GM12878 (cell line): ENCODE results near the gene CALD1. TPM values are rescaled to one million over a fixed set of nuclear protein-coding genes. Genes with fewer than 3 reads are reported as not detected.

Experiments used
- ASH2L ChIP-seq: fragments of 300-600, 200-600 bp; sonication (generic); IDR thresholded peaks from 2 replicates; pipeline ENCODE4 v1.6.1; 2017; ENCODE audit warnings: low read depth, mild to moderate bottlenecking, borderline replicate concordance
- CHD4 ChIP-seq: fragments of 200-600 bp; sonication (generic); IDR thresholded peaks from 2 replicates; pipeline ENCODE4 v1.6.1; 2016; ENCODE audit warnings: mild to moderate bottlenecking
- CREM ChIP-seq: IDR thresholded peaks from 2 replicates; pipeline ENCODE4 v1.6.1; 2014; ENCODE audit warnings: antibody characterized with exemption, low read depth
- EGR1 ChIP-seq, 2 experiments: IDR thresholded peaks; 1 replicate in 1 of 2; 2 replicates in 1 of 2; pipeline ENCODE4 v1.6.1; 2011 to 2012; ENCODE audit warnings: low read depth in 2 of 2, low read length in 2 of 2, borderline replicate concordance in 1 of 2, mild to moderate bottlenecking in 1 of 2, moderate library complexity in 1 of 2
- HDAC2 ChIP-seq: fragments of 200-600 bp; sonication (generic); IDR thresholded peaks from 2 replicates; pipeline ENCODE4 v1.6.1; 2017
- NFIC ChIP-seq: IDR thresholded peaks from 2 replicates; pipeline ENCODE4 v1.6.1; 2012; ENCODE audit warnings: low read depth, mild to moderate bottlenecking, inconsistent platforms, low read length, moderate library complexity
- NFXL1 ChIP-seq: fragments of 450-650 bp; IDR thresholded peaks from 2 replicates; pipeline ENCODE4 v1.6.1; 2017; ENCODE audit warnings: antibody characterized with exemption, mild to moderate bottlenecking, borderline replicate concordance
- NRF1 ChIP-seq: conservative IDR thresholded peaks from 2 replicates; pipeline ENCODE4 v1.6.1; 2011; ENCODE audit warnings: mild to moderate bottlenecking, low read depth, low read length, improper control_type of control experiment
- SMARCA5 ChIP-seq: fragments of 450-650 bp; IDR thresholded peaks from 2 replicates; pipeline ENCODE4 v1.6.1; 2017; ENCODE audit warnings: mild to moderate bottlenecking
- SP1 ChIP-seq: IDR thresholded peaks from one replicate; pipeline ENCODE4 v1.6.1; 2011; ENCODE audit warnings: low read depth, low read length
- SPI1 ChIP-seq: IDR thresholded peaks from 2 replicates; pipeline ENCODE4 v1.6.1; 2011; ENCODE audit warnings: low read depth, mild to moderate bottlenecking, low read length, moderate library complexity, borderline replicate concordance; ENCODE audit not compliant: insufficient read depth
- SREBF2 ChIP-seq: IDR thresholded peaks from 2 replicates; pipeline ENCODE4 v1.6.1; 2012; ENCODE audit warnings: mild to moderate bottlenecking, low read length
- TCF3 ChIP-seq: IDR thresholded peaks from 2 replicates; pipeline ENCODE4 v1.6.1; 2012; ENCODE audit warnings: low read depth, mild to moderate bottlenecking, low read length, borderline replicate concordance; ENCODE audit not compliant: insufficient read depth
- TCF7 ChIP-seq: IDR thresholded peaks from 2 replicates; pipeline ENCODE4 v1.6.1; 2014; ENCODE audit warnings: antibody characterized with exemption, borderline replicate concordance
- ZNF274 ChIP-seq: IDR thresholded peaks from one replicate; pipeline ENCODE4 v1.8.0; 2011; ENCODE audit not compliant: insufficient read length, insufficient read depth
- ZNF384 ChIP-seq: IDR thresholded peaks from 2 replicates; pipeline ENCODE4 v1.6.1; 2012; ENCODE audit warnings: low read depth, mild to moderate bottlenecking, low read length, improper control_type of control experiment, borderline replicate concordance
- polyA plus RNA-seq, 11 experiments: library from polyadenylated mRNA; depleted of rRNA in 4 of 11; unstranded in 6 of 11; stranded (reverse) in 5 of 11; fragments of >200 nt; fragmentation: Nextera tagmentation in 4 of 11; fragmentation: Illumina TruSeq in 1 of 11; extraction: Ambion mirVana in 4 of 11; extraction: Trizol in 1 of 11; gene quantifications; 1 replicate in 1 of 11; 2 replicates in 10 of 11; pipeline versions ENCODE4 v1.2.1 to v1.2.3, GENCODE V29; 2011 to 2016; ENCODE audit warnings: inconsistent platforms in 2 of 11, missing spikeins in 2 of 11, low read depth in 1 of 11
- total RNA-seq, 4 experiments: library from RNA; depleted of rRNA in 3 of 4; stranded (reverse); fragments of >200 nt in 3 of 4; fragmentation: Illumina TruSeq in 1 of 4; extraction: Trizol in 1 of 4; gene quantifications; 2 replicates each; pipeline versions ENCODE4 v1.2.1 to v1.2.3, GENCODE V29; 2013 to 2021
- TF ChIP-seq, protein P1 (sequence below): fragments of 450-650 bp; IDR thresholded peaks from 2 replicates; pipeline ENCODE4 v1.6.1; 2014; ENCODE audit warnings: mild to moderate bottlenecking
- TF ChIP-seq, protein P2 (sequence below): IDR thresholded peaks from 2 replicates; pipeline ENCODE4 v1.6.1; 2012; ENCODE audit warnings: low read depth, low read length, improper control_type of control experiment
- TF ChIP-seq, protein P3 (sequence below): IDR thresholded peaks from 2 replicates; pipeline ENCODE4 v1.6.1; 2011; ENCODE audit warnings: low read depth, low read length, improper control_type of control experiment, borderline replicate concordance
- TF ChIP-seq, protein P4 (sequence below): IDR thresholded peaks from 2 replicates; pipeline ENCODE4 v1.6.1; 2012; ENCODE audit warnings: mild to moderate bottlenecking, low read depth, low read length
- TF ChIP-seq, protein P5 (sequence below): IDR thresholded peaks from 2 replicates; pipeline ENCODE4 v1.6.1; 2011; ENCODE audit warnings: low read depth, mild to moderate bottlenecking, low read length, moderate library complexity, borderline replicate concordance; ENCODE audit errors: extremely low read depth
- TF ChIP-seq, protein P6 (sequence below): IDR thresholded peaks from 2 replicates; pipeline ENCODE4 v1.6.1; 2012; ENCODE audit warnings: low read depth, low read length, improper control_type of control experiment

CALD1 gene
- total and polyA plus RNA-seq, 10 of the 15 experiments (the other 5 are each of a cell fraction or from before 2014, with no cell fraction given), result 0.03 to 1.3 (median 0.22) TPM

DNA sequence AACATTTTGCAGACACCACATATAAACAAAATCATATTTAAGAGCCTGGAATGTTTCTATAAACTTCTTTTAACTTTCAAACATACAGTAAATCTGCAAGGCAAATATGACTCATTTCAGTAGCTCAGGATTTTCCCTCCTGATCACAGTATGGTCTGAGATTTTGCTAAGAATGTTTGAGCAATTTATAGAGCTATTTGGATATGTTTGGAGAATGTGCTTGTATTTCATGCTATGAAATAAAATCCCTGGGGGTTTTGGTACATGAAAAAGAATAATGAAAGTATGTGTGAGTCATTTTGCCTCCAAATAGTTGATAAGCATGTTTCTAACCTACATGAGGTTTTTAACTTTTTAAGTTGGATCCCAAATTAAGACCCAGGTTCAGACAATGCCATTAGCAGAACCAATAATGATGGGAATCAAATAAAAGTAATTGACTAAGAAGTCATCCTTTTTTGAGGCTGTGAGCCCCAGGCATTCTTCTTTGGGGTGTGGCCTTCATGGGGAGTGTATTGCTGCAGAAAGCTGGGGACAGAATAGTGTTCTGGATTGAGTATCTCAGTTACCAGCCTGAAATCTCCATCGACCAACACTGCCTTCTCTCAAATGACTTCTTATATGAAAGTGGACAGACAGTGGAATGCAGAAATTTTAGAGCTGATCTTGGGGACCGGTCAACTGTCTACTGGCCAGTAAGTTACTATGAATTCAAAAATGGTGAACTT lies 140.8 kb downstream of the CALD1 start (continued):
- TF ChIP-seq, protein P1, sequence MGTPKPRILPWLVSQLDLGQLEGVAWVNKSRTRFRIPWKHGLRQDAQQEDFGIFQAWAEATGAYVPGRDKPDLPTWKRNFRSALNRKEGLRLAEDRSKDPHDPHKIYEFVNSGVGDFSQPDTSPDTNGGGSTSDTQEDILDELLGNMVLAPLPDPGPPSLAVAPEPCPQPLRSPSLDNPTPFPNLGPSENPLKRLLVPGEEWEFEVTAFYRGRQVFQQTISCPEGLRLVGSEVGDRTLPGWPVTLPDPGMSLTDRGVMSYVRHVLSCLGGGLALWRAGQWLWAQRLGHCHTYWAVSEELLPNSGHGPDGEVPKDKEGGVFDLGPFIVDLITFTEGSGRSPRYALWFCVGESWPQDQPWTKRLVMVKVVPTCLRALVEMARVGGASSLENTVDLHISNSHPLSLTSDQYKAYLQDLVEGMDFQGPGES, result no peak
- no peak for TF ChIP-seq SMARCA5
- no peak for TF ChIP-seq SREBF2
- no peak for TF ChIP-seq CHD4
- TF ChIP-seq, protein P2, sequence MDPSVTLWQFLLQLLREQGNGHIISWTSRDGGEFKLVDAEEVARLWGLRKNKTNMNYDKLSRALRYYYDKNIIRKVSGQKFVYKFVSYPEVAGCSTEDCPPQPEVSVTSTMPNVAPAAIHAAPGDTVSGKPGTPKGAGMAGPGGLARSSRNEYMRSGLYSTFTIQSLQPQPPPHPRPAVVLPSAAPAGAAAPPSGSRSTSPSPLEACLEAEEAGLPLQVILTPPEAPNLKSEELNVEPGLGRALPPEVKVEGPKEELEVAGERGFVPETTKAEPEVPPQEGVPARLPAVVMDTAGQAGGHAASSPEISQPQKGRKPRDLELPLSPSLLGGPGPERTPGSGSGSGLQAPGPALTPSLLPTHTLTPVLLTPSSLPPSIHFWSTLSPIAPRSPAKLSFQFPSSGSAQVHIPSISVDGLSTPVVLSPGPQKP, result no peak
- peak; percentile 41; the same call in 1 of the 2 replicates for TF ChIP-seq TCF7
- TF ChIP-seq EGR1 (IDR thresholded peaks at IDR 0.05; ENCODE audit: borderline replicate concordance in 1 of 2, low read depth in 2 of 2, low read length in 2 of 2), result no peak
- TF ChIP-seq, protein P3, sequence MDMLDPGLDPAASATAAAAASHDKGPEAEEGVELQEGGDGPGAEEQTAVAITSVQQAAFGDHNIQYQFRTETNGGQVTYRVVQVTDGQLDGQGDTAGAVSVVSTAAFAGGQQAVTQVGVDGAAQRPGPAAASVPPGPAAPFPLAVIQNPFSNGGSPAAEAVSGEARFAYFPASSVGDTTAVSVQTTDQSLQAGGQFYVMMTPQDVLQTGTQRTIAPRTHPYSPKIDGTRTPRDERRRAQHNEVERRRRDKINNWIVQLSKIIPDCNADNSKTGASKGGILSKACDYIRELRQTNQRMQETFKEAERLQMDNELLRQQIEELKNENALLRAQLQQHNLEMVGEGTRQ, result no peak
- peak; percentile 93 for TF ChIP-seq NFIC
- TF ChIP-seq ASH2L, result no peak
- TF ChIP-seq SP1, result no peak
- TF ChIP-seq TCF3, result no peak
- TF ChIP-seq NRF1, result no peak
- no peak for TF ChIP-seq ZNF274
- TF ChIP-seq, protein P4, sequence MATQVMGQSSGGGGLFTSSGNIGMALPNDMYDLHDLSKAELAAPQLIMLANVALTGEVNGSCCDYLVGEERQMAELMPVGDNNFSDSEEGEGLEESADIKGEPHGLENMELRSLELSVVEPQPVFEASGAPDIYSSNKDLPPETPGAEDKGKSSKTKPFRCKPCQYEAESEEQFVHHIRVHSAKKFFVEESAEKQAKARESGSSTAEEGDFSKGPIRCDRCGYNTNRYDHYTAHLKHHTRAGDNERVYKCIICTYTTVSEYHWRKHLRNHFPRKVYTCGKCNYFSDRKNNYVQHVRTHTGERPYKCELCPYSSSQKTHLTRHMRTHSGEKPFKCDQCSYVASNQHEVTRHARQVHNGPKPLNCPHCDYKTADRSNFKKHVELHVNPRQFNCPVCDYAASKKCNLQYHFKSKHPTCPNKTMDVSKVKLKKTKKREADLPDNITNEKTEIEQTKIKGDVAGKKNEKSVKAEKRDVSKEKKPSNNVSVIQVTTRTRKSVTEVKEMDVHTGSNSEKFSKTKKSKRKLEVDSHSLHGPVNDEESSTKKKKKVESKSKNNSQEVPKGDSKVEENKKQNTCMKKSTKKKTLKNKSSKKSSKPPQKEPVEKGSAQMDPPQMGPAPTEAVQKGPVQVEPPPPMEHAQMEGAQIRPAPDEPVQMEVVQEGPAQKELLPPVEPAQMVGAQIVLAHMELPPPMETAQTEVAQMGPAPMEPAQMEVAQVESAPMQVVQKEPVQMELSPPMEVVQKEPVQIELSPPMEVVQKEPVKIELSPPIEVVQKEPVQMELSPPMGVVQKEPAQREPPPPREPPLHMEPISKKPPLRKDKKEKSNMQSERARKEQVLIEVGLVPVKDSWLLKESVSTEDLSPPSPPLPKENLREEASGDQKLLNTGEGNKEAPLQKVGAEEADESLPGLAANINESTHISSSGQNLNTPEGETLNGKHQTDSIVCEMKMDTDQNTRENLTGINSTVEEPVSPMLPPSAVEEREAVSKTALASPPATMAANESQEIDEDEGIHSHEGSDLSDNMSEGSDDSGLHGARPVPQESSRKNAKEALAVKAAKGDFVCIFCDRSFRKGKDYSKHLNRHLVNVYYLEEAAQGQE, result no peak
- TF ChIP-seq, protein P5, sequence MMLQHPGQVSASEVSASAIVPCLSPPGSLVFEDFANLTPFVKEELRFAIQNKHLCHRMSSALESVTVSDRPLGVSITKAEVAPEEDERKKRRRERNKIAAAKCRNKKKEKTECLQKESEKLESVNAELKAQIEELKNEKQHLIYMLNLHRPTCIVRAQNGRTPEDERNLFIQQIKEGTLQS, result no peak
- TF ChIP-seq, protein P6, sequence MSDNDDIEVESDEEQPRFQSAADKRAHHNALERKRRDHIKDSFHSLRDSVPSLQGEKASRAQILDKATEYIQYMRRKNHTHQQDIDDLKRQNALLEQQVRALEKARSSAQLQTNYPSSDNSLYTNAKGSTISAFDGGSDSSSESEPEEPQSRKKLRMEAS, result no peak
- no peak for TF ChIP-seq HDAC2
- TF ChIP-seq NFXL1, result no peak
- TF ChIP-seq SPI1, result no peak
- TF ChIP-seq ZNF384, result no peak
- peak; percentile 30; the same call in 1 of the 2 replicates for TF ChIP-seq CREM
